ENCODE measurements around the gene TAF3.
A peak's percentile ranks its signal among the peaks of the same experiment; 100 is the strongest.

The TAF3 gene

GRCh38 chr10:7819121-7819460 lies 786 bp downstream of the TAF3 start:
- peak overlapping the region; percentile 83 for H3K4me2 ChIP-seq (ENCODE audit: low read depth, low read length, poor library complexity, severe bottlenecking)
- peak overlapping the region; percentile 90 for H3K4me3 ChIP-seq (ENCODE audit: insufficient read depth, low read length, poor library complexity, severe bottlenecking)
- H3K27ac ChIP-seq (ENCODE audit: low read depth, low read length) = no peak overlapping the region
- no peaks in the 10 kb centered on the region for H3F3A ChIP-seq (ENCODE audit: insufficient read depth)
- H2AFZ ChIP-seq (ENCODE audit: low read depth, low read length, severe bottlenecking) = peak overlapping the region; percentile 47
- TF ChIP-seq, protein P1, sequence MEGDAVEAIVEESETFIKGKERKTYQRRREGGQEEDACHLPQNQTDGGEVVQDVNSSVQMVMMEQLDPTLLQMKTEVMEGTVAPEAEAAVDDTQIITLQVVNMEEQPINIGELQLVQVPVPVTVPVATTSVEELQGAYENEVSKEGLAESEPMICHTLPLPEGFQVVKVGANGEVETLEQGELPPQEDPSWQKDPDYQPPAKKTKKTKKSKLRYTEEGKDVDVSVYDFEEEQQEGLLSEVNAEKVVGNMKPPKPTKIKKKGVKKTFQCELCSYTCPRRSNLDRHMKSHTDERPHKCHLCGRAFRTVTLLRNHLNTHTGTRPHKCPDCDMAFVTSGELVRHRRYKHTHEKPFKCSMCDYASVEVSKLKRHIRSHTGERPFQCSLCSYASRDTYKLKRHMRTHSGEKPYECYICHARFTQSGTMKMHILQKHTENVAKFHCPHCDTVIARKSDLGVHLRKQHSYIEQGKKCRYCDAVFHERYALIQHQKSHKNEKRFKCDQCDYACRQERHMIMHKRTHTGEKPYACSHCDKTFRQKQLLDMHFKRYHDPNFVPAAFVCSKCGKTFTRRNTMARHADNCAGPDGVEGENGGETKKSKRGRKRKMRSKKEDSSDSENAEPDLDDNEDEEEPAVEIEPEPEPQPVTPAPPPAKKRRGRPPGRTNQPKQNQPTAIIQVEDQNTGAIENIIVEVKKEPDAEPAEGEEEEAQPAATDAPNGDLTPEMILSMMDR (IDR thresholded peaks at IDR 0.05; ENCODE audit: insufficient read depth, low read length, poor library complexity, severe bottlenecking) = no peak
- TF ChIP-seq EZH2phosphoT487 (conservative IDR thresholded peaks at IDR 0.05; ENCODE audit: low read length) = no peak
- no peaks in the 10 kb centered on the region for H3K27me3 ChIP-seq (ENCODE audit: low read length)
- peaks cover 19% of the 10 kb centered on the region; the same call in 1 of the 2 replicates for H3K79me2 ChIP-seq (ENCODE audit: insufficient read depth, low read length)
- no peaks in the 10 kb centered on the region for H3K9me3 ChIP-seq (ENCODE audit: insufficient read depth, low read length)
- H3K36me3 ChIP-seq (ENCODE audit: low read length) = no peaks in the 10 kb centered on the region
- H3K9me2 ChIP-seq (replicated peaks; ENCODE audit: insufficient read depth, low read length) = no peaks in the 10 kb centered on the region
- H3K9ac ChIP-seq (ENCODE audit: low read length) = peak overlapping the region; percentile 80
- no peaks in the 10 kb centered on the region for H4K20me1 ChIP-seq (ENCODE audit: low read depth, low read length)

- Histone ChIP-seq H3K36me3 (ENCODE audit: low read length) (peaks cover 5% of the 10 kb centered on the region; the same call in 1 of the 2 replicates), H3K9me3 (ENCODE audit: insufficient read depth, low read length) (no peaks in the 10 kb centered on the region), H3K27me3 (ENCODE audit: low read length) (no peaks in the 10 kb centered on the region), H3K9me2 (replicated peaks; ENCODE audit: insufficient read depth, low read length) (no peaks in the 10 kb centered on the region), H4K20me1 (ENCODE audit: low read depth, low read length) (no peaks in the 10 kb centered on the region), H2AFZ (ENCODE audit: low read depth, low read length, severe bottlenecking) (no peak overlapping the region), H3F3A (ENCODE audit: insufficient read depth) (no peaks in the 10 kb centered on the region), H3K79me2 (ENCODE audit: insufficient read depth, low read length) (peaks cover 11% of the 10 kb centered on the region; the same call in 1 of the 2 replicates), H3K9ac (ENCODE audit: low read length) (no peak overlapping the region), H3K27ac (ENCODE audit: low read depth, low read length) (no peak overlapping the region), H3K4me2 (ENCODE audit: low read depth, low read length, poor library complexity, severe bottlenecking) (no peak overlapping the region), H3K4me3 (ENCODE audit: insufficient read depth, low read length, poor library complexity, severe bottlenecking) (no peak overlapping the region)
- TF ChIP-seq, protein P1 (IDR thresholded peaks at IDR 0.05; ENCODE audit: insufficient read depth, low read length, poor library complexity, severe bottlenecking) = no peak
- no peak for TF ChIP-seq EZH2phosphoT487 (conservative IDR thresholded peaks at IDR 0.05; ENCODE audit: low read length)
Observed at GRCh38 chr10:7824251-7824650, 5.9 kb downstream of the TAF3 start.

- Histone ChIP-seq H3F3A (ENCODE audit: insufficient read depth) (no peaks in the 10 kb centered on the region), H3K4me2 (ENCODE audit: low read depth, low read length, poor library complexity, severe bottlenecking) (no peak overlapping the region), H3K9me2 (replicated peaks; ENCODE audit: insufficient read depth, low read length) (no peaks in the 10 kb centered on the region), H3K36me3 (ENCODE audit: low read length) (peaks cover 5% of the 10 kb centered on the region; the same call in 1 of the 2 replicates), H2AFZ (ENCODE audit: low read depth, low read length, severe bottlenecking) (no peak overlapping the region), H3K4me3 (ENCODE audit: insufficient read depth, low read length, poor library complexity, severe bottlenecking) (no peak overlapping the region), H3K27ac (ENCODE audit: low read depth, low read length) (no peak overlapping the region), H3K79me2 (ENCODE audit: insufficient read depth, low read length) (peaks cover 5% of the 10 kb centered on the region; the same call in 1 of the 2 replicates), H3K27me3 (ENCODE audit: low read length) (no peaks in the 10 kb centered on the region), H3K9me3 (ENCODE audit: insufficient read depth, low read length) (no peaks in the 10 kb centered on the region), H3K9ac (ENCODE audit: low read length) (no peak overlapping the region), H4K20me1 (ENCODE audit: low read depth, low read length) (no peaks in the 10 kb centered on the region)
- TF ChIP-seq, protein P1 (IDR thresholded peaks at IDR 0.05; ENCODE audit: insufficient read depth, low read length, poor library complexity, severe bottlenecking) = no peak
- TF ChIP-seq EZH2phosphoT487 (conservative IDR thresholded peaks at IDR 0.05; ENCODE audit: low read length) = no peak
Observed at GRCh38 chr10:7826971-7827370, 8.7 kb downstream of the TAF3 start.

Measured in SU-DHL-6 (cell line).